ENCODE data around the gene CCL14. TPM values are rescaled to one million over a fixed set of nuclear protein-coding genes. Genes with fewer than 3 reads are reported as not detected.

The CCL14 gene
- total RNA-seq, 1 donor from 2014 or later, result not detected

DNA sequence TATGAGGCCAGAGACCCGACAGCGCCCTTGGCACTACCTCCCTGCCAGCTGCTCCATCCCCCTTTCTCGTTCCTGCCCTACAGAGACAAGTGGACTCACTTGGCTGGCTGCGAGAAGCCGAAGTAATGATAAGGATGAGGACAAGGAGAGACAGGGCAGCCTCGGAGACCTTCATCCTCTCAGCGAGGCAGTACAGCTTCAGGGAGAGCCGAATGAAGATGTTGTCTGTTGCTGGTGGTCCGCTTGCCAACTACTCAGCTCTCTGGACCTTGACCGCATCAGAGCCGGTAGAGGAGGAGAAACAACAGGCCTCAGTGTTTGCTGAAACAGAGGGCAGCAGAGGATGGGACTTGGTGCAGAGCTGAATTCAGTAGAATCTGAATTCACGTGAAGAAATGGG, 5.3 kb downstream of the CCL14 start, which contains the start of gene CCL16:
CCL16 (minus strand) TSS at position 252 of the 400 bp plus-strand sequence; CDS start at position 175, 77 bp downstream.
- no peak for DNase-seq

DNA sequence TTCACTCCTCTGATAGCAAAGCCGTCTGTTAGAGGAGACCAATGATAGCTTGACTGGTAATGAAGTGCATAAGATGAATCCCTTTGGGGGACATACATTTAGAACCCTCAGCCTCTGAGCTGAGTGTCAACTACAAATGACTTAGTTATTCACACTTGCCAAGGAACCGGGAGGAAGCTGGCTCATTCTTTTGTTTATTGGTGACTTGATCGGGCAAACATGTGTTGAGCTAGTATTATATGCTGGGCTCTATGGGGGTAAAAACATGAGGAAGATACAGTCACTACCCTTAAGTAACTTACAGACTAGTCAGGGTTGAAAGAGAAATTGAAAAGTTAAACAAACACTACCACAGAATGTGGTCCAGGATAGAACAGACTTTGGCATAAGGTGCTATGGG, 8.2 kb downstream of the CCL14 start:
- TF ChIP-seq, protein P1, sequence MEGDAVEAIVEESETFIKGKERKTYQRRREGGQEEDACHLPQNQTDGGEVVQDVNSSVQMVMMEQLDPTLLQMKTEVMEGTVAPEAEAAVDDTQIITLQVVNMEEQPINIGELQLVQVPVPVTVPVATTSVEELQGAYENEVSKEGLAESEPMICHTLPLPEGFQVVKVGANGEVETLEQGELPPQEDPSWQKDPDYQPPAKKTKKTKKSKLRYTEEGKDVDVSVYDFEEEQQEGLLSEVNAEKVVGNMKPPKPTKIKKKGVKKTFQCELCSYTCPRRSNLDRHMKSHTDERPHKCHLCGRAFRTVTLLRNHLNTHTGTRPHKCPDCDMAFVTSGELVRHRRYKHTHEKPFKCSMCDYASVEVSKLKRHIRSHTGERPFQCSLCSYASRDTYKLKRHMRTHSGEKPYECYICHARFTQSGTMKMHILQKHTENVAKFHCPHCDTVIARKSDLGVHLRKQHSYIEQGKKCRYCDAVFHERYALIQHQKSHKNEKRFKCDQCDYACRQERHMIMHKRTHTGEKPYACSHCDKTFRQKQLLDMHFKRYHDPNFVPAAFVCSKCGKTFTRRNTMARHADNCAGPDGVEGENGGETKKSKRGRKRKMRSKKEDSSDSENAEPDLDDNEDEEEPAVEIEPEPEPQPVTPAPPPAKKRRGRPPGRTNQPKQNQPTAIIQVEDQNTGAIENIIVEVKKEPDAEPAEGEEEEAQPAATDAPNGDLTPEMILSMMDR (IDR thresholded peaks at IDR 0.05; ENCODE audit: partially characterized antibody, unreplicated experiment), result no peak
- DNase-seq, result no peak
- Mint-ChIP-seq H3K27me3 (ENCODE audit: unreplicated experiment) (peaks cover 4% of the 10 kb centered on the region), H3K36me3 (ENCODE audit: unreplicated experiment) (no peaks in the 10 kb centered on the region), H3K4me3 (ENCODE audit: unreplicated experiment) (no peak overlapping the region), H3K27ac (ENCODE audit: unreplicated experiment) (no peak overlapping the region), H3K4me1 (ENCODE audit: low read depth, unreplicated experiment) (no peaks in the 10 kb centered on the region), H3K9me3 (ENCODE audit: unreplicated experiment) (no peaks in the 10 kb centered on the region)

More for the DNA sequence above, 5.3 kb downstream of the CCL14 start, which contains the start of gene CCL16:
- H3K4me1 Mint-ChIP-seq (ENCODE audit: low read depth, unreplicated experiment), result no peaks in the 10 kb centered on the region
- no peak within 1 kb of the TSS for H3K27ac Mint-ChIP-seq (ENCODE audit: unreplicated experiment)
- H3K27me3 Mint-ChIP-seq (ENCODE audit: unreplicated experiment), result peaks cover 4% of the 10 kb centered on the region
- TF ChIP-seq, protein P1 (IDR thresholded peaks at IDR 0.05; ENCODE audit: partially characterized antibody, unreplicated experiment), result no peak
- H3K9me3 Mint-ChIP-seq (ENCODE audit: unreplicated experiment), result no peaks in the 10 kb centered on the region
- no peak within 1 kb of the TSS for H3K4me3 Mint-ChIP-seq (ENCODE audit: unreplicated experiment)
- no peaks in the 10 kb centered on the region for H3K36me3 Mint-ChIP-seq (ENCODE audit: unreplicated experiment)

DNA sequence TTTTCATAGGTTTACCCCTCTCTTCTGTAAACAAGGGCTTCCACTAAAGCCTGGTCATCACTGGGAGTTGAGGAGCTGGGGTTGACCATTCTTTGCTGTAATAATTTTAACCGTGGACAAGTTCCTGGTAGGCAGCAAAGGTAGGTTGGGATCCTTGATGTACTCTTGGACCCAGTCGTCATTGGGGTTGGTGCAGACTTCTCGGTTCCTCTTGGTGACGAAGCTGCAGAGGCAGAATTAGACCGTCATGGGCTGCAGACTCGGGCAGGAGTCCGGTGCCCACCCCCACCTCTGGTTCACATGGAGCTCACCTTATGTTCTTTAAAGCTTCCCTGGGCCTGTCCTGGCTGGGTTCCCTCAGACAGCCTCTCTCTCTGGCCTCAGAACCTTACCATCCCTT, 9.0 kb downstream of the CCL14 start:
- Mint-ChIP-seq H3K4me1 (ENCODE audit: low read depth, unreplicated experiment) (no peaks in the 10 kb centered on the region), H3K27ac (ENCODE audit: unreplicated experiment) (no peak overlapping the region), H3K4me3 (ENCODE audit: unreplicated experiment) (no peak overlapping the region), H3K36me3 (ENCODE audit: unreplicated experiment) (no peaks in the 10 kb centered on the region), H3K9me3 (ENCODE audit: unreplicated experiment) (no peaks in the 10 kb centered on the region), H3K27me3 (ENCODE audit: unreplicated experiment) (peaks cover 4% of the 10 kb centered on the region)
- TF ChIP-seq, protein P1 (IDR thresholded peaks at IDR 0.05; ENCODE audit: partially characterized antibody, unreplicated experiment), result no peak
- DNase-seq, result no peak

DNA sequence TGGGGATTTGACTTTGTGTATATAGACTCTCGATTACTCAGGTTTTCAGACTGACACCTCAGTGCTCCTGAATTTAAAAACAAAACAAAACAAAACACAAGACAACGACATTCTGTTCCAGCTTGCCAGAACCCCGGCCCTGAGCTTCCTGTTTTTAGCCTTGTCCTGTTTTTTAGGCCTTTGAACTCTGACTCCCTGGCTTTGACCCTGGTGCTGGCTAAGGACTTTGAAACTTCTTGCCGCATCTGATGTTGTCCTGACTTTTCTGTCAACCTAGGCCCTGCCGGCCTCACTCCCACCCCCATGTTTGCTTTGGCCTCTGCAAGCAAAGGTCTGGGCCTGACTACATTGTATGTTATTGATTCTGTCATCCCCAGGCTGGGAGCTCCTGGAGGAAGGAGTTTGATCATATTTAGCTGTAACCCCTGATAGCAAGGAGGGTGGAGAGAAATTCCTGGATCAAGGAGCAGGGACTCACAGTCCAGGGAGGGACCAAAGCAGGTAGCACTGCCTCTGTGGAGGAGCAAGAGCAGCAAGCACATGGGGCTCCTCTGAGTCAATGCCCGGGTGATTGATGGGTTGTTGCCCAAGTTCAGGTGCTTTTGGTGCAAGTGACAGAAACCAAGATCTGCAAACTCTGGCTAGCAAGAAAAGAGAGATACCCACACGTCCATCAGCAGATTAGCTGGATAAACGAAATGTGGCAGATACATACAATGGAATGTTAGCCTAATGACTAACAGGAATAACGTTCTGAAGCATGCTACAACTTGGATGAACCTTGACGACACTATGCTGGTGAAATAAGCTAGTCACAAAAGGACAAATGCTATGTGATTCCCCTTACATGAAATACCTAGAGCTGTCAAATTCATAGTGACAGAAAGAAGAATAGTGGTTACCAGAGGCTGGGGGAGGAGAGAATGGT, 12.9 kb downstream of the CCL14 start:
- DNase-seq, result no peak
- no peaks in the 10 kb centered on the region for H3K4me1 Mint-ChIP-seq (ENCODE audit: low read depth, unreplicated experiment)
- TF ChIP-seq, protein P1 (IDR thresholded peaks at IDR 0.05; ENCODE audit: partially characterized antibody, unreplicated experiment), result no peak
- no peak overlapping the region for H3K4me3 Mint-ChIP-seq (ENCODE audit: unreplicated experiment)
- H3K36me3 Mint-ChIP-seq (ENCODE audit: unreplicated experiment), result no peaks in the 10 kb centered on the region
- H3K9me3 Mint-ChIP-seq (ENCODE audit: unreplicated experiment), result no peaks in the 10 kb centered on the region
- H3K27ac Mint-ChIP-seq (ENCODE audit: unreplicated experiment), result no peak overlapping the region
- no peaks in the 10 kb centered on the region for H3K27me3 Mint-ChIP-seq (ENCODE audit: unreplicated experiment)

DNA sequence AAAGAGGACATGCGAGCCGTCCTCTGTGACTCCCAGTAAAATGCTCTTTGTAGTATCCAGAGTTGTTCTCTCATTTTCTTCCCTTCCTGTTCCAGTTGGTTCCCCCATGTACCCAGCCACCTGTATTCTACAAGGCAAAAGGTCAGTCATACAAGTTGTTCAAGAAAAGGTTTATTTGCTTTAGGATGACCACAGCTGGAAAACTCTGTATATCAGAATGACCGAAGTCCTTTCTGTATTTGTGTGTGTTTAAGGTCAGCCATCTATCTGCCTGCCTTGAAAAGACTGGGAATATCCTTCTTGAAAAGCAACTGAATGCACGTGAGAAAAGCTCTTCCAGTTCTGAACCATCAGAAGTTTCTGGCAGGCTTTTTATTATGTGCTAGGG, 13.6 kb downstream of the CCL14 start:
- no peak for DNase-seq
- H3K36me3 Mint-ChIP-seq (ENCODE audit: unreplicated experiment), result no peaks in the 10 kb centered on the region
- no peak overlapping the region for H3K27ac Mint-ChIP-seq (ENCODE audit: unreplicated experiment)
- no peak overlapping the region for H3K4me3 Mint-ChIP-seq (ENCODE audit: unreplicated experiment)
- no peaks in the 10 kb centered on the region for H3K4me1 Mint-ChIP-seq (ENCODE audit: low read depth, unreplicated experiment)
- TF ChIP-seq, protein P1 (IDR thresholded peaks at IDR 0.05; ENCODE audit: partially characterized antibody, unreplicated experiment), result no peak
- H3K9me3 Mint-ChIP-seq (ENCODE audit: unreplicated experiment), result no peaks in the 10 kb centered on the region
- H3K27me3 Mint-ChIP-seq (ENCODE audit: unreplicated experiment), result no peaks in the 10 kb centered on the region

Data from glutamatergic neuron (in vitro differentiated cells).